Suppressor macrophage (primary cell): ENCODE data around the gene PCK2.

Experiments used
- DNase-seq, 4 experiments: peaks; one replicate each; pipeline ENCODE4 v3.0.0-alpha.2; 2020 to 2022

Gene PCK2

DNA sequence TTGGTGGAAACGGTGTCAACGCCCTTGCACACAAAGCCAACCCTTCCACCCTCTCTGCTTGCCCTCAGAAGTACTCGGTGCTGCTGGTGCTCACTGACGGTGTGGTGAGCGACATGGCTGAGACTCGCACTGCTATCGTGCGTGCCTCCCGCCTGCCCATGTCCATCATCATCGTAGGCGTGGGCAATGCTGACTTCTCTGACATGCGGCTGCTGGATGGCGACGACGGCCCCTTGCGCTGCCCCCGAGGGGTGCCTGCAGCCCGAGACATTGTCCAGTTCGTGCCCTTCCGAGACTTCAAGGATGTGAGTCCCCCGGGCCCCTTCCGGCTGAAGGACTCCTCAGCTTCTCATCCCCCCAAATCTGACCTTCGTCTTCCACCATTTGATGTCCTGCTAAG, 17.0 kb upstream of the PCK2 start:
- no peak for DNase-seq

DNA sequence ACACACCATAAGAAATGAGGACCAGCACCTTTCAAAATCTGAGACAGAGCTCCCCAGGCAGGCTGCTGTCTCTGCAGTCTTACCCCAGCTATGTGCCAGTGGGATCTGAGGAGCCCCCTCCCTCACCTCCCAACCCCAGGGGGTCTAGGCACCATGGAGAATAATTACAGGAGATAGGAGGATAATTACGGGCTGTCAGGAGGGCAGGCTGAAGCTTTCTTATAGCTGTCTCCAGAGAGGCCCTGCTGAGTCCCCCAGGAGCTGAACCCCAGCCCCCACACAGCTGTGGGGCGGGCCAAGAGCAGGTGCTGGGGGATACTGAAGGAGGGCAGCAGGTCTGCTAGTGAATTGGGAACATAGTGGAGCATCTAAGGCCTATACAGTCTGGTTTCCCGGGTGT, 16.0 kb upstream of the PCK2 start:
- DNase-seq = no peak

DNA sequence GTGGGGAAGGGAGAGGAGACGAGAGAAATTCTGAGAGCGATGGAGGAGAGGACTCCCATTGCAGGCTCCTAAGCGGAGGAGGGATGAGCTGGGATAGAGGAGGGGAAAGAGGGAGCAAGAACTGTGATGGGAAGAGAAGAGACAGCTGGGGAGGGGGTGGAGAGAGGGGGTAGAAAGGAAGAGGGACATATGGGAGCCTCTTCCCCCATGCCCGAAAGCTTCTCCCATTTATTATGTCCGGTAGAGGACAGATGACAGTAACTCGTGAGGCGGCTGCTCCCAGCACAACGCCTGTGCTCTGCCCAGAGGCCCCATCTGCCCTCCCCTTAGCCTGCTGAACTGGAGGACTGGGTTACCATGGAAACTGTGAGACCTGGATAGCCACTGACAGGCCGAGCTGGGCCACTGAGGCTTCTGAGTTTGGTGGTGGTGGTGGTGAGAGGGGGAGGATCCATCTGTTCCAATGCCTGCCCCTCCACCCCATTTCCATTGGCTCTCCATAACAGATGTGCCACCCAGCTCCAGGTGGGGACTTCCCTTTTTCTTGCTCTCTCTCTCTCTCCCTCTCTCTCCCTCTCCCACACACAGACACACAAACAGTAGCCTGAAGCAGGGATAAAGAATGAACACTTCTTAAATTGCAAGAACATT, 14.5 kb upstream of the PCK2 start:
- DNase-seq = no peak

DNA sequence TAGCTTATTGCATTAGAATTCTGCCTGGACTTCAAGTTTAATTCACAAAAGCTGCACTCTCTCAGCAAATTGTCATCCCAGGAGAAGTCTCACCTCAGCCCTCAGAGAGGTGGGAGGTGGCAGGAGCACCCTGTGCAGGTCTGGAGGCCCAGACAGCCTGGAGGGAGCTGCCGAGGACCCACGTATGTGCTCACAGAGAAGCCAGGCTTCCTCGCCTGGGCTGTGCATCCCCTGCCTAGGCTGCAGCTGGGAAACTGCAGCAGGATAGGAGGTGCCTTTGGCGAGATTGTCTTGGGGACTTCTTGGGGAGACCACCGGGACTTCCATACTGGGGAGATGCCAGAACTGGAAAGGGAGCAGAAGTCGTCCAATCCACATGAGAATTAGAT, 14.0 kb upstream of the PCK2 start:
- no peak for DNase-seq

DNA sequence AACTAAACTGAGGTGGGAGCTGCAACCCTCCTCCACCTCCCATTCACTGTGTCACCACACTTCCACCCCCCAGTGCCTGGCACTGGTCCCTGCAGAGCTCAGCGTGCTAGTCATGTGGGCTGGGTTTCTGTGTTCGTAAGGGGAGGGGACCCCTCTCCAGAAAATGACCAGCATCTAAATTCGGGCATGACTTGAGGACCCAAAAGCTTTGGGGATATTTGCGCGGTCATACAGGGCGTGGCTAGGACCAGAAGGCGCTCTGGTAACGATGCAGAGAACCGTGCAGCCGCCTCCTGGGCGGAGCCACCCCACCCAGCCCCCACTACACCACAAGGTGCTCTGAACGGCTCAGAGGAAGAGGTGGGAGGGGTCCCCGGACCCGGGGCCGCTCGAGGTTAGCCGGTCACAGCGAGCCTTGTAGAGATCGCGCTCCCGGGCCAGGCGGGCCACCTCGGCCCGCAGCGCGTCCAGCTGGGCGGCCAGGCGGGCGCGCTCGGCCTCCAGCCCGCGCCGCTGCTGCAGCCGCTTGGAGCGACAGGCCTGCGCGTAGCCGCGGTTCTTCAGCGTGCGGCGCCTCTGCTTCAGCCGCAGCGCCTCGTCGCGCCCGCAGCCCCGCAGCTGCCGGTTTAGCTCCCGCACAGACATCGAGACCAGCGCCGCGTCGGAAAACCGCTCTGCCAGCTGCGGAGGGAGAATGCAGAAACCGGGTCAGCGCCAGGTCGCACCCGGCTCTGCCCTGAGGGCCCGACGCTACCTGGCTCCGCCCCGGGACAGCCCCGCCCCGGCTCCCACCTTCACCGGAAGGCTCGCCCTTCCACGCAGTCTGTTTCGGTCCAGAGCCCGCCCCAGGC, 13.0 kb upstream of the PCK2 start:
- peak; percentile 22 to 63 (median 37) for DNase-seq

DNA sequence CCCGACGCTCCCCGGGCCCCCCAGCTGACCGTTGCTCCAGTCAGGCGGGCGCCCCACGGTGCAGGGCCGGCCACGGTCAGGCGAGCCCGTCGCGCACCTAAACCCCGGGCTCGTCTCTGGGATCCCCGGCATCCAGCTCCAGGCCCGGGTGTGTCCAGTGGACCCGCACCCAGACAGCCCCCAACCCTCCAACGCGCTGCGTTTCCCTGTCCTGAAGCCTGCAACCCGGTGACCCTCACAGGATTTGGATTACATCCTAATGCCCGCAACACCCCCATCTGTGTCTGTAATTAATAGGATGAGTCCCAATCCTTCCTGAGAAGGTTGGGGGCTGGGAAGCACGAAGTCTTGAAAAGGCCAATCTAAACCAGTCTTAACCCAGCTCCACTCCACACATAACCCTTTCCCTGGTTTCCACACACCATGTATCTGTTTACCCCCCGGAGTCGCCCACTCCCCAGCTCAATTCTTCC, 12.3 kb upstream of the PCK2 start:
- DNase-seq = no peak

DNA sequence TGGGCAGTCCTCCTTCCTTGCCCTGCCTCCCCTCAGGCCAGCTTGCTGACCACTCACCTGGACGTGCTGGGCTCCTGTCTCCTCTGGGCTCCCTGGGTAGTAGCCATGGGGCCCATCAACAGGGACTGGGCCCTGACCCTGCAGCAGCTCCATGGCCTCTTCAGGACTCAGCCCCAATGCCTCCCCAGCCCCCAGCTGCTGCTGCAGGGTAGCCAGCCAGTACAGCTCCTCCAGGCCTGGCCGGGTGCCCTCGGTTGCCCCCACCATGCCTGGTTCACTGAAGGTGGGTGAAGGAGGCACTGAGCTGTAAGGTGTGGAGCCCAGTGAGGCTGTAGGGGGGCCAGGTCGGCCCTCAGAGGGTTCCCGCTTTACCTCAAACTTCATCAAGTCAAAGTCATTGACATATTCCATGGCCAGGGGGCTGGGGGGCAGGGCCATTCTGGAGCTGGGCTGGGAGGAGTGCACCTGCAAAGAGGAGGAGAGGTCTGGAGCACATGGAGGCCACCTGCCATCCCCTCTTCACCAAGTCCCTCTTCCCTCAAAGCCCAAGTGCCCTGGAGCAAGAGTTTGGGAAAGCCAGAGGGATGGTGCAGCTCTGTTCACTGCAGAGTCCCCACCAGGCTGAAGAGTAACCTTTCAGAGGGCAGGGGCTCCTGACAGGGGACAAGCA, 11.6 kb upstream of the PCK2 start:
- DNase-seq = no peak

DNA sequence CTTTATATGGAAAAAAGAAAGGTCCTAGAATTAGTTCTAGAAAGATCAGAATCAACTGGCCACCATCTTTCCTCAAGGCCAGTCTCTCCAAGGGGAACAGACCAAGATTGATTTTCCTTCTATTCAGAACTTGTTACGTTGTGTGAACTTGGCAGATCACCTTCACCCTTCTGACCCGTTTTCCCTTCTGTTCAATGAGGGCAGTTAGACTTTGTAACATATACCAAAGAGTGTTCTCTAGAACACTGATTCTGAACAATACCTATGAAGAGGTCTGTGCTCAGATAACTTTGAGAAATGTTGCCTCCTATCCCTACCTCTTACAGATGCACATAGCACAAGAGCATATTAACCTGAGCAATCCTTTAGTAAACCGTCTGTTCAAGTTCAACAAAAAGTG, 10.6 kb upstream of the PCK2 start:
- DNase-seq = no peak

DNA sequence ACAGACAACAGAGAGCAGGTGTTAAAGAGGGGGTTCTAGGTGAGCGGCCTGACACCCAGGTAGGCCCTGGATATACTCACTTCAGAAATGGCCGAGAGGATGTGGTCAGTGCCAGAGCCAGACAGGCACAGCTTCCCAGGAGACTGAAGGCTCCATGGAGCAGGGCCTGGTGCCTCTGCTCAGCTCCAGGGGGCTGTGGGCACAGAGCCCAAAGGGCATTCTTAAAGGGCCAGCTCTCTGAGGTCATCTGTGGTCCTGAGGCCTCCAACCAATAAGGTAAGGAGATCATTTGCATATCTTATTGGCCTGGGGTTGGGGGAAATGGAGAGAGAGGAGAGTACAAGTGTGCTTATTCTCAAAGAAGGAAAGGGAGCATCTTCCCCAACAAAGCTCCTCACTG, 9.7 kb upstream of the PCK2 start:
- DNase-seq = no peak

DNA sequence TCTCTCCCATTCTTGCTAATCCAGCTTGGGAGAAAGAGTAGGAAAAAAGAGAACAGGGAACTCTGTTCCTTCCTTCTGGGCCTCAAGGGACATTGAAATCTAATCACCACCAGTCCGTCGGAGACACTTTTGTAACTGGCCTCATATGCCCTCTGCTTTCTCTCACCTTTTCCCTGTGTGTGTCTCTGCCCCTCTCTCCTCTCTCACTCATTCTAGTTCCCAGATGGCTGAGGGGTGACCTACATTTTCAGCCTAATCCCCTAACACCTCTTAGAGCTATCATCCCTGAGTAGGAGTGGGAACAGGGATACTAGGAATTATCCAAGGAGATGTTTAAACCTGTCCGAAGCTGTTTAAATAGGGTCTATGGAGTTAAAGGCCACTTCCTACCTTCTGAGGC, 8.9 kb upstream of the PCK2 start:
- DNase-seq = no peak

DNA sequence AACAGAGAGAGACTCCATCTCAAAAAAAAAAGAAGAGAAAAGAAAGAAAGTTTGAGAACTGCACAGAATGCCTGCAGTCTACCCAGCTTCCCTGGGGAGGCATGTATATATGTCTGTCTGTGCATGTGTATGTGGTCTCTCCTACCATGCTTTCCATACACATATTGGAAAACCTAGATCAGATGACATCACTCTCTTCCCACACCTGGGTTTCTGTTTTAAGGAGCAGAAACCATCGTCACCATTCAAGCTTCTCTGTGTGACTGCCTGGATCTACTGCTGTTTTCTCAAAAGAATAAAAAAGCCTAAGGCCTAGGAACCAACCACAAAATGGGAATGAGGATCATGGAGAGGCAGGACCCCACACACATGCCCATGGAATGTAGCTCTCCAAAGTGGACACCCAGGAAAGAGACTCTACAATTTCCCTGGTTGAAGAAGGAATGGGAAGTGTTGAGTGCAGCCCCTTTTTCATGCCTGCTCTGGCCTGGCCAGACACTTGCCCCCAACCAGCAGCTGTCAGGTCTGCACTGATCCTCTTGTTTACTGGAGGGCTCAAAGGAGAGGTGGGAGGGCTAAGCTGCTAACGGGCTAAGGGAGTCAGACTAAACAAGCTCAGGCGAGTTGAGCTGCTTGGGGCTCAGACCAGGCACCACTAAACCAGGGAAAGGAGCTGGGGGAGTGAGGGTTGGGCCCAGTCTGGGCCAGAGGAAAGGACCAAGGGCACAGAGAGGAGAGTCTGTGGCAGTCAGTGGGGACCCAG, 7.7 kb upstream of the PCK2 start:
- DNase-seq = no peak

DNA sequence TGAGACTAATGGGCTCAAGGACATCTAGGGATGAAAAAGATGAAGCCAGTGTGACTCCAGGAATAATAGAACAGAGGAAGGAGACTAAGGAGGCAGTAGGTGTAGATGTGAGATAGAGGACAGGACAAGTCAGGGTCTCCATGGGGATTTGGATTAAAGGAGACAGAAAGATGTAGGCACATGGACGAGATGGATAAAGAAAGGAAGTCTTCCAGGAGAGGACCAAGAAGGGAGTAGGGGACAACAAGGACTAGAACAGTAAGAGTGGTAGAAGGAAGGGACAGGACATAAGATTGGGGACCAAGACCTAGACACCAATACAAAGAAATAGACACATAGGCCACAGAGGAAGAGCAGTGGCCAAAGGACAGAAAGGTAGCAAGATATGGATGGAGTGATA, 7.1 kb upstream of the PCK2 start:
- no peak for DNase-seq

DNA sequence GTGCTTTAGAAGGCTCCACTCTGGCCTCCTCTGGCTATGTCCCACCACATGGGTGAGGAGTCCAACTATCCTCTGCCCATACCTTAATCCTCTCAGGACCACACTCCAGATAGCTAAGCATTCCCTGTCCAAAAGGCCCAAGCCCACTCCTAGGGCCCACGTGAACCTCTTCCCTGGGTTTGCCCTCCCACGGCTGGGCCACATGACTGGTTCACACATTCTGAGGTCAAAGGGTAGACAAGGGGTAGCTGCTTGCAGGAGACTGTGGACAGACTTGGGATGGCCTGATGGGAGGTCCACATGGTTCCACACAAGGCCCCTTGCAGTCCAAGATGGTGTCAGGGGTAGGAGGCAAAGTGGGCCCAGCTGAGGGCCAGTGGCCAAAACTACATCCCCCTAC, 6.0 kb upstream of the PCK2 start:
- no peak for DNase-seq

DNA sequence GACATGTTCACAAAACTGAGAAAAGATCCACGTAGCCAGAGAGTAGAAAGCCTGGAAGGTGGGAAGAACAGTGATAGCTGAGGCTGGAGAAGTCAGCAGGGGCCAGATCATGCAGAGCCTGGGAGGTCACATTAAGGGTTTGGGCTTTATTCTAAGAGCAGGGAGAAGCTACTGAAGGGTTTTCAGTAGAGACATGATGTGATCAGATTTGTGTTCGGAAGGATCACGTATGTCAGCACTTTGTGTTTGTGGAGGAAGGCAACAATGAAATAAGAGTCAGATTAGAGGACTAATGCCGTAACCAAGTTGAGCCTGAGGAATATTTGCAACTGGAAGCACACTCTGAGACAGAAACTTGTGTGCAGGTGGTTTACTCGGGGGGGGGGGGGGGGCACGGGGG, 4.2 kb upstream of the PCK2 start:
- no peak for DNase-seq

DNA sequence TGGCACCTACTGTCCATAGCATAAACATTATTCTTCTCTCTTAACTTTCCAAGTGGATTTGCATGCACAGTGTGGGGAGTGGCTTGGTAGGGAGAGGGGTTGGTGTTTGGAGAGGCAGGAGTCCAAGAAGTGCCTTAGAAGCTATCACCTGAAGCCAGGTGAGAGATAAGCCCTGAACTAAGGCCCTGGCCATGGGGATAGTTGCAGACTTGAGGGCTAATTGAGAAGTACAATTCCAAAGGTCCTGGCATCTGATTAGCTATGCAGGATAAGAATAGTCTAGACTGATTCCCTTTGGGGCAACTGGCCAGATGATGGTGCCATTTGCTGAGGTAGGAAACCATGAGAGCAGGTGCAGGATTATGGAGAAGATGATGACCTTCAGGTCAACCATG, 2.0 kb upstream of the PCK2 start:
- no peak for DNase-seq

DNA sequence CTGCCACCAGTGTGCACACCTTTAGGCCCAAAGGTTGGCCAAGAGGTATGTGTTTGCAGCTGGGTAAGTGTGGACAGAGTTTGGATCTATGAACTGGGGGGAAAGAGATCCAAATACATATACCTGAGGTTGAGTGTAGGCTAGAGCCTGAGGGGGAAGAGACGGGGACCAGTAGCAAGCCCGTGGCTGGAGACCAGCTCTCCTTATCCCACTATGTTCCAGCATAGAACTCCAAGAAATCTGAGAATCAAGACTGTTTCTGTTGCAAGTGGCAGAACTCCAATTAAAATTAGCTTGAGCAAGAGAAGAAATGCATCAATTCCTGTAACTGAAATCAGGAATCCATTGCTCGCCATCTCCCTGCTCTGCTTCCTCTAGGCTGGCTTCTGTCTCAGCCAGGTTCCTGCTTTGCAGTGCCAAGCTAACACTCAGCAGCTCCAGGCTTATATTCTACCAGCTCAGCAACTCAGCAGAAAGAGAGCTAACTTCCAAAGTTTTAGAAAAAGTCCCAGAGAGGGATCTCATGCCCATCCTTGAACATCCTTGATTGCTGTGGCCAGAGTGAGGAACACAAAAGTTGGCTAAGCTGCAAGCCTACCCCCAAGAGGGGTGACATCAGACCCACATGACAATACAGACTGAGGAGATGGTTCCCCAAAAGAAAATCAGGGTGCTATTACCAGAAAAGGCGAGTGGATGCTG, 1.5 kb upstream of the PCK2 start:
- DNase-seq = peak; percentile 77 to 89 (median 87)

DNA sequence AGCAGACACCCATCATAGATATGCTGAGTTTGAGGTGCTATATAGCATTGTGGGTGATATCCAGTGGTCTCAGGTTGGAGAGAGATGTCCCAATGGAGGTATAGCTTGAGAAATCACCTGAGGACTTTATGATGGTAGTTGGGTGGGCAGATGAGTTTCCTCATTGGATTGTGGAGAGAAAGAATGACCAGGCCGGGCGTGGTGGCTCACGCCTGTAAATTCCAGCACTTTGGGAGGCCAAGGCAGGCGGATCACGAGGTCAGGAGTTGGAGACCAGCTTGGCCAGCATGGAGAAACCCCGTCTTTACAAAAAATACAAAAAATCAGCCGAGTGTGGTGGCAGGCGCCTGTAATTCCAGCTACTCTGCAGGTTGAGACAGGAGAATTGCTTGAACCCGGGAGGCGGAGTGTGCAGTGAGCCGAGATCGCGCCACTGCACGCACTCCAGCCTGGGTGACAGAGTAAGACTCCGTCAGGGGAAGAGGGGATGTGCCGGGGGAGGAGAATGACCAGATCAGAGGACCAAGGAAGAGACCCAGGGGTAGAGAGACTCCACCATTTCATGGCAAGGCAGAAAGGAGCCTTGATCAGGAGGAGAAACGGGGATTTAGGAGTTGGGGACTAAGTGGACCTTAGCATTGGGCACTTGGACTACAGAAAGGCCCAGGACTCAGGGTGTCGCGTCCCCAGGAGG, 757 bp upstream of the PCK2 start:
- no peak for DNase-seq

DNA sequence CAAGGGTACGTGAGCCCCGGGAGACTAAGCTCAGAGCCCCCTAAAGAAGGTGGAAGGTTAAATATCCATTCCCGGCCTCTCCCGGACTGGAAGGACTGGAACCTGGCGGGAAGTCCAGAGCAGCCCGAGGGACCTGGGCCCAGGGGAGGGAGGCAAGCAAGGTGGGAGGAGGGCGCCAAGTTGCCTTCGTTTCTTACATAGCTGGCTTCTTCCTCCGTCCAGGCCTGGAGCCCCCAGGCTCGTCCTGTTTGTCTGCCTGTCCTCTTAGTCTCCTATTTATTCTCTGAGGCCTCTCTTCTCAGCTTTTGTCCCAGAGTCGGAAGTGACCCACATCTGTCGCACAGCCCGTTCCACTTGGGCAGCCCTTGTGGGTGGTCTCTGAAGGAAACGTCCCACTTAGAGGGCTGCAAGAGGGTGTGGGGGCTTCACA, 745 bp downstream of the PCK2 start:
- DNase-seq = peak in 1 of 4 experiments; percentile 26

DNA sequence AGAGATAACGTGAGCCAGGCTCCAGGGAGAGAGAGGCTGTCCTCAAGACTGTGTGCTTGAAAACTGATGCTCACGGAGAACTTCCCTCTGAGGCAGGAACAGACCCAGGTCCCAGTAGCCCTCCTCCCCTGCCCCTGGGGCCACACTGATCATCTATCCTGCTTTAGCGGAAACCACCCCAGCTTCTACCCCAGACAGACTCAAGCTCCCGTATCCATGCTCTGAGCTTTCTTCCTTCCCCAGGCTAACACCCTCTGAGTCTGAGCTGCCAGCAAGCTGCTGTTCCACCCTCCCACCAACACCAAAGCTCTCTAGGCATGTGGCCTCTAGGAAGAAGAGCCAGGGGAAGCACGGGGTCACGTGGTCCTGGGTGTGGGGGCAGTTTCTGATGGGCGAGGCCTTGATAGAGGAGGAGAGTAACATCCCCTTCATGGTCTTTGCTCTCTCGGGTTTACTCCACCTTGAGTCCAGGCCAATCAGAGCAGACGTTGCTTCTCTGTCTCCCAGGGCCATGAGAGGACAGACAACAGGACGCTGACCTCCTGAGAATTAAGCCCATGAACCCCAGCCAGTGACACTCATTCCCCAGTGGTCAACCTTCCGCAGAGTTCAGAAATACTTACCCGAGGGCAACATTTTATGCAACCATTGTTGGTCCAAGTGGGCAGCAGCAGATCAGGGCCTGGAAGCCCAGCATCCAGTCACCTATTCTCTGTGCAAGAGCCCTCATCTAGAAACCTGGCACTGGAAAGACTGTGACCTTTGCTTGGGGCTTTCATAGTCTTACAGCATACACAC, 1.4 kb downstream of the PCK2 start:
- DNase-seq = peak; percentile 81 to 92 (median 90)

DNA sequence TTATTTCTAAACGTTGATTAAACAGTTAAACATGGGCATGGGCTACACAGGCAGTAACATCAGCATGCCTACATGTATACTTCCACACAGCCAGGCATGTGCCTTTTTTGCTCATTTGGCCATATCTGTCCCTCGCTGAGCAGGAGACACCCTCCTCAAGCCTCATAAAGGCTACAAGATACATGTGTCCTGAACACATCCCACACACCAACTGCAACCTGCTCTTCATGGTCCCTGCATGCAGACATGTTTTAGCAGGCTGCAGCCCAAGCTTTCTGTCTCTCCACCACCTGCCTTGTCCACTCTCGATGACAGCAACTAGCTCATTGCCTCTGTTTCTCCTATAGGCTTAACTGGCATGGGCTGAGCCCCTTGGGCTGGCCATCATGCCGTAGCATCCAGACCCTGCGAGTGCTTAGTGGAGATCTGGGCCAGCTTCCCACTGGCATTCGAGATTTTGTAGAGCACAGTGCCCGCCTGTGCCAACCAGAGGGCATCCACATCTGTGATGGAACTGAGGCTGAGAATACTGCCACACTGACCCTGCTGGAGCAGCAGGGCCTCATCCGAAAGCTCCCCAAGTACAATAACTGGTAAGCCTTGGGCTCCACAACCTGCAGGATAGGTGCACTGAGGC, 2.6 kb downstream of the PCK2 start:
- DNase-seq = no peak
